ENCODE data around the gene MYLK2.
"Not testable (repeated sequence)": the region's sequence is repeated elsewhere in the genome, so short reads cannot be mapped to it uniquely, and the experiment has no call there.

MYLK2 gene

DNA sequence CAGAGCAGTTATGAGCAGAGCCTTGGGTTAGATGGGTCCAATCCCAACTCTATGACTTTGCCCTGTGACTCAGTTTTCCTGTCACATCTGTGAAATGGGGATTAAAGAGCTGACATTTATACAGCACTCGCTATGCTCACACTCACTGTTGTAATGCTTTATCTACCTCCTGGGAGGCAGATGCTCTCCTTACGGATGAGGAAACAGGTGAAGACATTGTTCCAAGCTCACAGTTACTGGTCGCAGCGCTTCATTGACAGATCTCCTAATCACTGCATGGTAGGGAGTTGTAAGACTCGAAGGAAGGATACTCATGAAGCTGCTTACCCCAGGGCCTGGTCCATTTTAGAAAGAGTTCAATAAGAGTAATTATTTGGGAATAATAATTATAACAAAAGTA, 2.9 kb upstream of the MYLK2 start:
- no peak for DNase-seq

DNA sequence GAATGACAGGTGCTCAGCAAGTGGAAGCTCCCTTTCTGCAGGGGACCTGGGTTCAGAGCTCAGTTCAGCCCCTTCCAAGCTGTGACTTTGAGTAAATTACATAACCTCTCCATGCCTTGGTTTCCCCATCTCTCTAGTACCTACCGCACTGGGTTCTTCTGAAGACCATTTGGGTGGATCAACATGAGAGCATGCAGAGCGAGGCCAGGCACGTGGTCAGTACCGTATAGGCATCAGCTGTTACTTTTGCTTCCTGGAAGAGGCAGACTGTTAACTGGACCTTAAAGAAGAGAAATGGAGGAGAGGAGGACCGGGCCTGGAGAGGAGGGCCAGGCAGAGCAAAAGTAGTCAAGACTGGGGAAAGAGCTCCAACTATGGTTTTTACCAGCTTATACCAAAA, 1.7 kb upstream of the MYLK2 start:
- no peak for DNase-seq

DNA sequence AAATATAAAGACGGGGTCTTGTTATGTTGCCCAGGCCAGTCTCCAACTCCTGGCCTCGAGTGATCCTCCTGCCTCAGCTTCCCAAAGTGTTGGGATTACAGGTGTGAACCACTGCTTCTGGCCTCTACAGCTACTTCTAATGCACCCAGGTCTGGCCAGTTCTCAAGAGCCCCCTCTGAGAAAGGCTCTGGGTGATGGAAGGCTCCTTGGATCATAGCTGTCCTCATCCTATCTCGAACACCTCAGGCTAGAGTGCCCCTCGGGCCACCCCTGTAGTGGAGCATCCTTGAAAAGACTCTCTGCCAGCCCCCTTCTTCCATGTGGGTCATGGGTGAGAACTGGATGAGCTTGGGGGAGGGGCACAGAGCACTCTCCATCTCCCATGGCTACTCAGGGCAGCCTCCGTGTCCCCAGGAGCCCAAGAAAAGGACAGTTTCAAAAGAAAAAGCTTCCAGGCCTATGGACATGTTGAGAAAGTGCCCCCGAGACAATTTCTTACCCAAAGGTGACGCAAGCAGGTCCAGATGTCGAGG, 714 bp upstream of the MYLK2 start:
- DNase-seq, result no peak

DNA sequence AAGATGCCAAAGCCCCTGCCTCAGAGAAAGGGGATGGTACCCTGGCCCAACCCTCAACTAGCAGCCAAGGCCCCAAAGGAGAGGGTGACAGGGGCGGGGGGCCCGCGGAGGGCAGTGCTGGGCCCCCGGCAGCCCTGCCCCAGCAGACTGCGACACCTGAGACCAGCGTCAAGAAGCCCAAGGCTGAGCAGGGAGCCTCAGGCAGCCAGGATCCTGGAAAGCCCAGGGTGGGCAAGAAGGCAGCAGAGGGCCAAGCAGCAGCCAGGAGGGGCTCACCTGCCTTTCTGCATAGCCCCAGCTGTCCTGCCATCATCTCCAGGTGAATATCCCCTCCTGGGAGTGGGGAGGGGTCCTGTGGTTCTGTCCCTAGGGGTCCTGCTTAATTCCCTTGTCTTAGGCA, 1.1 kb downstream of the MYLK2 start:
- no peak for DNase-seq

DNA sequence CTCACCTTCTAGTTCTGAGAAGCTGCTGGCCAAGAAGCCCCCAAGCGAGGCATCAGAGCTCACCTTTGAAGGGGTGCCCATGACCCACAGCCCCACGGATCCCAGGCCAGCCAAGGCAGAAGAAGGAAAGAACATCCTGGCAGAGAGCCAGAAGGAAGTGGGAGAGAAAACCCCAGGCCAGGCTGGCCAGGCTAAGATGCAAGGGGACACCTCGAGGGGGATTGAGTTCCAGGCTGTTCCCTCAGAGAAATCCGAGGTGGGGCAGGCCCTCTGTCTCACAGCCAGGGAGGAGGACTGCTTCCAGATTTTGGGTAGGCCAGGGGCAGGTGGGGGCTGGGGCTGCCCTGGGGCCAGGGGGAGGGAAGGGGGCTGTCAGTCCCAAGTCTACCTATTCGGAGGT, 2.3 kb downstream of the MYLK2 start:
- no peak for DNase-seq

DNA sequence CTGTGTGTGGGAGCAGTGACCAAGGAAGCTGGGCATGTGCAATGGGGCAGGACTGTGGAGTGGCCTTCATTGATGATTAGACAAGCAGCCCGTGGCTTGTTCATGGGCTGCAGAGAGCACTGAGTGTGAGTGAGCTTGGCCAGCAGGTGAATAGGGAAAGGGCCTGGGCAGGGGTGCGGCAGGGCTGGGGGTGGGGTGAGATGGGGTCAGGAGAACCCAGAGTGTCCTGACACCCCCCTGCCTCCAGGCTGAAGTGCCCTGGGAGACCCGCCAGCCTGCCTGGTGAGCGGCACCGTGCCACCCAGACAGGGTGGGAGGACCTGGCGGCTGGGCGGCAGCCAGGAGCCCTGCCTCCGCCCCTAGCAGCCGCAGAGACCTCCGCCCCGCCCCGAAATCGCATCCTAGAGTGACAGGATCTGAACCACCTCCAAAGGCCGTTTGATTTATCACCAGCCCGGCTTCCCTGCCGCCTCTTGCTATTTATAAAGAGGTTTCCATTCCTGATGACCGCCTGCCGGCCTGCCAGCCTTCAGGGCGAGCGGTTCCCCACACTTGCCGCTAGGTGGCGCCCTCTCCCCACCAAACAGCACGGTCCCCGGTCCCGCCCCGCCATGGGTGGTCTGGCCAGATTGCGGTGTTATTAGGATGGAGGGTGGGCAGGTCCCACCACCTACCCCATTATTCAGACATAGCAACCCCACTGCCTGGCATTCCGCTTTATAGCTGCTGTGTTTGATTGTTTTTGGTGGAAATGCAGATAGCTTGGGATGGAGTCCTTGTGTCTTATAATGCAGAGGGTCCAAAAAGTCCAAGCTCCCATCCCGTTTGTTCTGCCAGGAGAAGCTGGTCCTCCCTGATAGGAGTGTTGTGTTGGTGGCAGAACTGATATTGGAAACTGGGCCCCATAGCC, 3.5 kb downstream of the MYLK2 start:
- DNase-seq, result peak; percentile 58 to 75

DNA sequence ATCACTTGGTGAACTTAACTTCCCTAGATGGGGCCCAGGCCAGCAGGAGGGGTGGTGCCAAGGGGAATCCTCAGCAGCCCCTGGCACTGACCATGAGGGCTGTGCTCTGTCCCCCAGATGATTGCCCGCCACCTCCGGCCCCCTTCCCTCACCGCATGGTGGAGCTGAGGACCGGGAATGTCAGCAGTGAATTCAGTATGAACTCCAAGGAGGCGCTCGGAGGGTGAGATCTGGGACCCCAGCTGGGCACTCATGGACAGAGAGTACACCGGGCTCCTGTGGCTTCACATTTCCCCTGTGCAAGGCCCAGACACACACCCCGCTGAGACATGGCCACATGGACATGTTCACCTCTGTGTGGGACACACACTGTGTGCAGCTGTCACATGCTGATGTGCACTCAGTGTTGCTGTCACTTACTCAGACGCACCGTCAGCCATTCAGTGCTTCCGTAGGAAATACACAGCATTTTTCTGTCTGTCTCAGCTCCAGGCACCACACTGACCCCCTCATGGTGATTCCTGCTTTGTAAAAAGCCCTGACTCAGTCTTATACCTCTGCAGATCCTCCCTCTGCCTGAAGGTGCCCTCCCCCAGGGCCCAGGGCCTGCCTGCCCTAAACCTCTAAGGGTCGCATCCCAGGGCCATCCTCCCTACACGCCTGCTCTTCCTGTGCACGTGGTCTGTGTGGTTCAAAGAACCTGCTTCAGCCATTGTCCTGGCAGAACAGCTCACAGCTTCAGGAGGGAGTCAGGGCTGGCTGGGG, 4.4 kb downstream of the MYLK2 start:
- no peak for DNase-seq

DNA sequence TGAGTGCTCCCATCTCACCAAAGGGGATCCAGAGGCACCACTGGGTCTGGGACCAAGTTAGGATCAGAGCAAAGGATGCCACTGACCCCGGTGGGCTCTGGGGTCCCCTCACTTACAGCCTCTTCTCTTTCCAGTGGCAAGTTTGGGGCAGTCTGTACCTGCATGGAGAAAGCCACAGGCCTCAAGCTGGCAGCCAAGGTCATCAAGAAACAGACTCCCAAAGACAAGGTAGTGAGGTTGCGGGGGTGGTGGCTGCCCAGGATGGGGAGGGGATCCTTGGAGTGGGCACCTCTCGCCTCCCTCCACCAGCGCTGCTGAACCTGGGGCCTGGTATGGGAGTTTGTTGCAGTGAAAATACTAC, 4.9 kb downstream of the MYLK2 start:
- DNase-seq, result no peak

DNA sequence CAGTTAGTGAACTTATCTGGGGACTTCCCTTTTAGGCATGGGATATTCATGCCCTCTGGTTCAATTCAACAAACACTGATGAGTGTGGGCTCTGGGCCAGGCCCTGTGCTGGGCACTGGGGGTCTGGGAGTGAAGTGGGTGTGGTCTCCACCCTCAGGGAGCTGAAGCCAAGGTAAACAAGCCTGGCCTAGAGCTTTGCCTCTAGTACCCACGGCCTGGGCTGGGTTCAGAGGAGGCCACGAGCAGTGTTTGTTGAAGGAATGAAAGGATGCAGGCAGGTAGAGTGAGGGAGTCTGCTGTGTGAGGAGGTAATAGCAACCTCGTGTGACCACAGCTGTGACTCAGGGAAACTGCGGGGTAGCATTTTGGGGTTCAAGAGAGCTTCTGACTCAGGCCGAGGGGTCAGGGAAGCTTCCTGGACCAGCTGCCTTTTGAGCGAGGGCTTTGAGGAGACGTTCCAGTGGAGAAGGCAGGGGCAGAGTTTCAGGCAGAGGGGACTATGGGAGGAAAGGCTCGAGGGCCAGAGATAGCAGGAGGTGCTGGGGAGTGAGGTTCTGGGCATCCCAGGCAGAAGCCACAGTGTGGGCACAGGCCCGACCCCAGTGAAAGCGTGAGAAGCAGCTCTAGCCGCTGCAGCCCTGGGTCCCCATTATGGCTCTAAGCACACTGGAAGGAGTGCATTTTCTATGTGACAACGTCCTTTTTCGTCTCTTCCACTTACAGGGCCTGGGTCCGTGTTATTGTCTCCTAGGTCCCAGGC, 5.6 kb downstream of the MYLK2 start:
- no peak for DNase-seq

DNA sequence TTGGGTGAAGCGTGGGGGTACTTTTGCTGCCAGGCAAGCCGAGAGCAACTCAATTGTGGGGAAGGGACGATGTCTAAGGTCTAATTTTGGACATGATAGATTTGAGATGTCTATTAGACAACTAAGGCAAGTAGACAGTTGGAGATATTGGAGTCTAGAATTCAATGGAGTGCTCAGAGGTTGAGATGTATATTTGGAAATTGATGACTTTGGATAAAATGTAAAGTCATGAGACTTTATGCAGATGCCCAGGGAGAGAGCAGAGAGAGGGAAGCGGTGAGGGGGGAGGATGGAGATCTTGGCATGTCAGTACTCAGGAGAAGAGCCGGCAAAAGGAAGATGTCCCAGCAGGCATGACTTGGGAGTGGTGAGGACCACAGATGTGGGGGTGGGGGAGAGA, 6.9 kb downstream of the MYLK2 start:
- no peak for DNase-seq

DNA sequence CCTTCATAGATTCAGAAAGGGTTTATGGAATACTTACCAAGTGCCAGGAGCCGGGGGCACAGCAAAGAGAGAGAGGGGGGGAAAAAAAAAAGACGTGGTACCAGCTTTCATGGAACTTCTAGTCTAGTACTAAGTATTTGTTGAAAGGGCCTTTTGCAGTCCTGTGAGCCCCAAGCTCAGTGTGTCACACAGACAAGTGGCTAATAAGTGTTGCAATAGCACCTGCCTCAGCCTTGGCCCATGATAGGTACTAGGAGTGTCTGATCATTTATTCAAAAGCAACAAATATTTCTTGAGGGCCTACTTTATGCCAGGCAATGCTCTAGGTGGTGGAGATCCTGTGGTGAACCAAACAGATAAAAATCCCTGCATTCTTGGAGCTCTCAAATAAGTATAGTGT, 7.9 kb downstream of the MYLK2 start:
- no peak for DNase-seq

DNA sequence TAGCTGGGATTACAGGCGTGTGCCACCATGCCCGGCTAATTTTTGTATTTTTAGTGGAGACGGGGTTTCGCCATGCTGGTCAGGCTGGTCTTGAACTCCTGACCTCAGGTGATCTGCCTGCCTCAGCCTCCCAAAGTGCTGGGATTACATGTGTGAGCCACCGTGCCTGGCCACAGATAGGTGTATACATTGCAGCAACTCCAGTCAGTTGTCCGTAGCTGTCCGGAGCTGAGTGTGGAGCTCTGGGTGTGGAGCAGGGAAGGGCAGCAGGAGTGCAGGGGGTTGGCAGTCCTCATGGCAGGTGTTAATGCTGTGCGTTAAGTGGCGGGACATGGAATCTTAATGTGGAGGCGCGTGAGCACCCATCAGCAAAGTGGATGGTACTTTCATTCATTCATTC, 8.9 kb downstream of the MYLK2 start:
- not testable (repeated sequence) for DNase-seq

DNA sequence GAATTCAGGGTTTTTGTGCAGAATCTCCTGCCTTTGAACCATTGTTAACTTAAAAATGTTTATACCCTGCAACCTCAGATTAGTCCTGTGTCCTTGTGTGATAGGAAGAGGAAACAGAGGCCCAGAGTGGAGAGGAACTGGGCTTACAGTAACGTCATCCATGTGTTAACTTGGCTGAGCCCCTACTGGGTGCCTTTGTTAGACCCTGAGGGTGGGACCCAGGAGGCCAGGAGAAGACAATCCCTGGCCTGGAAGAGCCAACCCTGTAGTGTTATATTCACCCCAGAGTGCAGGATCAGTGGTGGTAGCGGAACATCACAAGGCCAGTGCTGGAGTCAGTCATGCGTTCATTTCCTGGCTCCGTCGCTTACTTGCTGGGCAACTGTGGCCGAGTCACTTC, 10.6 kb downstream of the MYLK2 start:
- no peak for DNase-seq

DNA sequence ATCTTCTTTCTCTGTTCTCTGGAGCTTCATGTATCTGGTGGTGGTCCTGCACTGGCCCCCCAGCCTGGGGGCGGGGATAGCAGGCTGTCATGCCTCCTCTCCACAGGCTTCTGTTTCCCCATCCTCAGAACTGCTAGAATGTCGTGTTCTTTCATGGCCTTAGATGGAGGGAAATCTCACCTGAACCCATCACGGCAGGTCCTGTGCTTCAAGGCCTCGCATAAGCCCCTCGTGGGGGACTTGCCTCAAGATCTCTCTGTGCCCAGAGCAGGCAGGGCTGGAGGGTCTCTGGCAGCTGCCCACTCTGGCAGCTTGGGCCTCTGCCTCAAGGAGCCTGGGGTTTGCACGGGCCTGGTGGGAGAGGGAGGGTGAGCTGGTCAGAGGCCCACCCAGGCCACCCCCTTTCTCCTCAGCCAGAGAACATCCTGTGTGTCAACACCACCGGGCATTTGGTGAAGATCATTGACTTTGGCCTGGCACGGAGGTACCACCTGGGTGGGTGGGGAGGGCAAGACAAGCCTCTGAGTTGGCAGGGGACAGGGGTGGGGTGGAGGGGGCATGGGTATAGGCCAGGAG, 11.3 kb downstream of the MYLK2 start:
- DNase-seq, result no peak

DNA sequence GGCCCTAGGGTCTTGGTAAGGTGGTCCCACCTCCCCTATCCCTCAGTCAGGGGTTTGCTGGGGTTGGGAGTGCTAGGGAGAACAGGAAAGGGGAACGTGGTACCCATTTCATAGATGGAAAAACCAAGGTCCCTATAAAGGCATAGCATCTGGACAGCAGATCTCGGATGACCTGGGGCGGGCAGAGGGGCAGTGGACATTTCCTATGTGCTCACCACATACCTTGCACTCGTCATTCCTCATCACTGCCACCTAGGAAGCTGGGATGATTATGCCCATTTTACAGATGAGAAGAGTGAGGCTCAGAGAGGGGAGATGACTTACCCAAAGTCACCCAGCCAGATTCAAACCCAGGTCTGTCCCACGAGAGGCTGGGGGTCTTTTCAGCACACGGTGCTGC, 12.1 kb downstream of the MYLK2 start:
- DNase-seq, result no peak

DNA sequence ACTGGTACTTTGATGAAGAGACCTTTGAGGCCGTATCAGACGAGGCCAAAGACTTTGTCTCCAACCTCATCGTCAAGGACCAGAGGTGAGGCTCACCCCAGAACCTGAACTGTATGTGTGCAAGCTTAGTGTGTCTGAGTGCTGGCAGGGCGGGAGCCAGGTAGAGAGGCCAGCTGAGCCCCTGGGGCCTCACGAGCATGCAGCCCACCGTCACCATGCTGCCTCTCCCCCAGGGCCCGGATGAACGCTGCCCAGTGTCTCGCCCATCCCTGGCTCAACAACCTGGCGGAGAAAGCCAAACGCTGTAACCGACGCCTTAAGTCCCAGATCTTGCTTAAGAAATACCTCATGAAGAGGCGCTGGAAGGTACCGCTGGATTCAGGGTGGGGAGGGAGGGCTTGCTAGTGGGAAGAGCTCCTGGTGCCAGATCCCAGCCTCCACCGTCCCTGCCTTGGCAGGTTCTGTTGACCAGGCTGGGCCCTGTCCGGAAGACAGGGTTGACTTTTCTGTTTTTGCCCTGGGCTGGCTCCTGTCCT, 12.7 kb downstream of the MYLK2 start:
- no peak for DNase-seq

DNA sequence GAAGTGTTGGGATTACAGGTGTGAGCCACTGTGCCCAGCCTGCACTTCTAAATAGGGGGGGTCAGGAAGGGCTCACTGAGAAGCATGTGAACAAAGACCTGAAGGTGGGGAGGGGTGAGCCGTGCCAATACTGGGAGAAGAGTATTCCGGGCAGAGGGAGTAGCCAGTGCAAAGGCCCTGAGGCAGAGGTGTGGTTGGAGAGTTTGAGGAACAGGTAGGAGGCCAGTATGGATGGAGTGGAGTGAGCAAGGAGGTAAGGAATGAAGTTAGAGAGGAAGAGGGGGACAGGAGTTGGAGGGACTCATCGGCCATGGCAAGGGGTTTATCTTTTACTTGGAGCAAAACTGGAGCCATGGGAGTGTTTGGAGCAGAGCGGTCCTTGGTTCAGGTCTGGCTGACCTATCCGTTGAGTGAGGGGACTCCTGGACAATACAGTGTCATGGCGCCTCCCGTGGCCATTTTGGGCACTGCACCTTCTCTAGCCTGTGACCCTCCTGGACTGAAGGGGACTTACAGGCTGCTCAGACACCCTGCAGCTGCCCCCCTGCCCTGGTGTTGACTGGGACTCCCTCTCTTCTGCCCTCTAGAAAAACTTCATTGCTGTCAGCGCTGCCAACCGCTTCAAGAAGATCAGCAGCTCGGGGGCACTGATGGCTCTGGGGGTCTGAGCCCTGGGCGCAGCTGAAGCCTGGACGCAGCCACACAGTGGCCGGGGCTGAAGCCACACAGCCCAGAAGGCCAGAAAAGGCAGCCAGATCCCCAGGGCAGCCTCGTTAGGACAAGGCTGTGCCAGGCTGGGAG, 14.2 kb downstream of the MYLK2 start:
- peak in 1 of 2 experiments; percentile 14 for DNase-seq

DNA sequence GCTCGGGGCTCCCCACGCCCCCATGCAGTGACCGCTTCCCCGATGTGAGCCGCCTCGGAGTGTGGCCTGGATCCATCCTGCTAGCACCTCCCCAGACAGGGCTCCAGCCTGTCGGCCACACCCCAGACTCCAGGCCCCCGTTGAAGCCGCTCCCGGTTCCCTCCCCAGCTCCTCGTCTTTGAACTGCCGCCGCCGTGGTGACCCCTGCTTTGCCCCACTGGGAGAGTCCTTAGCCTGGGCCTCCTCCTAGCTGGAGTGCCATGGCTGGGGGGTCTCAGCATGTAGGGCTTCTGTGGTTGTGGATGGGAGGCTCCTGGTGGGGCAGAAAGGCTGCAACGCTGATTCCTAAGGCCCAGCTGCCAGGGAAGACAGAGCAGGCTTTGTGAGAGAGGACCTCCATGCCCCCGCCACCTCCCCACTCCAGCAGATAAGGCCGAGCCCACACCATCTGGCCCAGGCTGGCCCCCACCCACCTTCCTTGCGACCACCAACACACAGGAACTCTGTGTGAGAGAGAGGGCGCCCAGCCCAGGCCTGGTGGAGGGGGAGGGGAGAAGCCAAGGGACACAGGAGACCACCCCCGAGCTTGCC, 14.9 kb downstream of the MYLK2 start:
- DNase-seq, result no peak

DNA sequence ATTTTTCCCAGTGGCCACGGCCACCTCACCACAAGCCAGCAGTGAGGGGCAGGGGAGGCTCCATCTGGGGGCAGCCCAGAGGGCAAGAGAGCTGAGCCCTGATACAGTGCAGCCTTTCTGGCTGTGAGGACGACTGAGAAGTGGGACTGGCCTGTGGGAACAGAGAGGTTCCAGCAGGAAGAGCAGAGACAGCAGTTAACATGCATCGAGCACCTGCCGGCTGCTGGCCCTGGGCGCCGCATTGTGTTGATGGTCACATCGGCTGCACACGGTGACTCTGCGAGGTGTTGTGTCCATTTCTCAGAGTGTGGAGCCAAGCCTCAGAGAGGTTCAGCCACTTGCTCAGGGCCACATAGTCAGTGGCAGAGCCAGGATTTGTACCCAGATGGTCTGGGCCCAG, 16.4 kb downstream of the MYLK2 start:
- no peak for DNase-seq

DNA sequence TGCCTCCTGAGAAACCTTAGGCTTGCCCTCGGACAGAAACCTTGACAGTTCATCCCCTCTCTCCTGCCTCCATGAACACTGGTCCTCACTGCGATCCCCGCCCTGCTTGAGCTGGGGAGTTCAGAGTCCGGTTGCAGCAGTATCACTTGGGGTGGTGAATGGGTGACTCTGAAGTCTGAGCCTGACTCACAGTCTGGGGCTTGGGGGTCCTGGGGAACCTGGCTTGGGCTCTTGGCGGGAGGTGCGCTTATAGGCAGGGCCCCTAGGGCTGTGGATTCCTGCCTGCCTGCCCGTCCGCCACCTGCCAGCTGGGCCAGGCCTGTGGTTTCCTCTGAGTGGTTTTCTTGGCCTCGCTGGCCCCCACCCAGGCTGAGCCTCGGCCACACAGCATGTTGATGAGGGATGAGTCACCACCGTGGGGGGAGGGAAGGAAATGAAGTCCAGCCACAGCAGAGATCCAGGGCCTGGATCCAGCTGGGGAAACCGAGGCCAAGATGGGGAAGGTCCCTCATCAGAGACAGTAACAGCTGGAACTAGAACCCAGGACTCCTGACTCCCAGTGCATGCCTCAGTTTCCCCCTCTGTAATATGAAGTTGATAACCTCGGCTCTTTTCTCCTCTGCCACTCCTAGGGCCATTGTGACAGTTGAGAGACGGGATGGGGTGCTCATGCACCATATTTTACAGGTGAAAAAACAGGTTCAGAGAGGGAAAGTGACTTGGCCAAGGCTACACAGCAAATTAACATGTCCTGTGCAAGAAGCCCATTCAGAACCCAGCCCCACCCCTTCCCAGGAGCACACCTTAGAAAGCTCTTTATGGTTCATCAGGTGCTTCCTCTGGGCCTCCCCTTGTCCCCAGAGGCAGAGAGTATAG, 17.1 kb downstream of the MYLK2 start:
- no peak for DNase-seq

All from NCI-H187 (cell line).